ENCODE results near the gene FLOT1. TPM values are rescaled to one million over a fixed set of nuclear protein-coding genes. Genes with fewer than 3 reads are reported as not detected.
A peak's percentile ranks its signal among the peaks of the same experiment; 100 is the strongest.

FLOT1 gene
- total RNA-seq, 1 donor: 101 TPM

DNA sequence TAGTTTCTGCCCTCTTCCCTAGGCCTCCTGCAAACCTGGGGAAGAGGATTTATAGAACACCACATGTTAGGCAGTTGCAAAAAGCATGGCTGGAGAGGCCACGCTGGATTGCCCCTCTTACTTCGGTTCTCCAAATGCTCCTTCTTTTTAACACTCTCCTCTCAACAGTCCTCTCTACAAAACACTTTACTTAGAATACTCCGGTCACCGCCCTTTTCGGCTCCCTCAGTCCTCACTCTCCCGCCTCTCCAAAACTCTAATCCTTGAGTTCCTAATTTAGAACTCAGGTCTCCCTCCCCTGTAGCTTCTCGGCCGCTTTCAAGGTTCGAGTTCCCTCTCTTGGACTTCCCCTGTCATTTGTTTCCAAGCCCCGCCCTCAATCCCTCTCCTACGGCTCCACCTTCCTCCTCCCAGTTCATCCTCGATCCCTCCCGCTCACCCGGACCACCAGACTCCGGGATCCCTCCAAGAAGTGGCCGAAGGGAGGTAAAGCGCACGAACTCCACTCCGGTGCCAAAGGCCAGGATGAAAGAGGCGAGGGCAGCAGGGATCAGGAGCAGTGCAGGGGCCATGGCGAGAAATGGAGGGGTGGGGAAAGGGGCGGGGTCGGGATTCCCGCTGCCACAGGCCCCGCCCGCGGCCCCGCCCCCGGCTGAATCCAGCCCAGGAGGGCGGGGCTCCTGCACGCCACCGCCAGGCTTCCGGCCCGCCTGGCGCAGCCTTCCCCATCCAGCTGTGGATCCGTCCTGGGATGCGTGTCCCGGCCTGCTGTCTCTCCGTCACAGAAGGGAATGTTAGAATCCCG lies 51.9 kb downstream of the FLOT1 start, which contains the start of gene NRM:
Gene NRM, minus strand, starts transcription at position 582 of the 805 bp plus-strand sequence. Its CDS starts 10 bp downstream, at position 572.
- H3K4me1 ChIP-seq (ENCODE audit: insufficient read depth, low read length): peaks cover 35% of the 10 kb centered on the region
- H3K9me3 ChIP-seq (ENCODE audit: low read depth, low read length): no peaks in the 10 kb centered on the region
- DNase-seq (ENCODE audit: insufficient read length, low spot score, missing footprints): peak; percentile 96
- H3K27me3 ChIP-seq (ENCODE audit: insufficient read depth, low read length): no peaks in the 10 kb centered on the region
- H2AFZ ChIP-seq (ENCODE audit: low read length): peak within 1 kb of the TSS; percentile 95
- H3K4me3 ChIP-seq (ENCODE audit: insufficient read depth, low read length): peak within 1 kb of the TSS; percentile 85
- no peak for TF ChIP-seq CTCF (IDR thresholded peaks at IDR 0.05; ENCODE audit: extremely low read depth, low read depth, low read length)
- H3K79me2 ChIP-seq (ENCODE audit: insufficient read depth, low read length): peaks cover 36% of the 10 kb centered on the region
- peaks cover 7% of the 10 kb centered on the region for H4K20me1 ChIP-seq (ENCODE audit: insufficient read depth, low read length)
- H3K27ac ChIP-seq (ENCODE audit: low read depth, low read length): peak within 1 kb of the TSS; percentile 74
- H3K36me3 ChIP-seq (ENCODE audit: insufficient read depth, low read length): no peaks in the 10 kb centered on the region
- H3K4me2 ChIP-seq (ENCODE audit: insufficient read depth, low read length): peak within 1 kb of the TSS; percentile 81

DNA sequence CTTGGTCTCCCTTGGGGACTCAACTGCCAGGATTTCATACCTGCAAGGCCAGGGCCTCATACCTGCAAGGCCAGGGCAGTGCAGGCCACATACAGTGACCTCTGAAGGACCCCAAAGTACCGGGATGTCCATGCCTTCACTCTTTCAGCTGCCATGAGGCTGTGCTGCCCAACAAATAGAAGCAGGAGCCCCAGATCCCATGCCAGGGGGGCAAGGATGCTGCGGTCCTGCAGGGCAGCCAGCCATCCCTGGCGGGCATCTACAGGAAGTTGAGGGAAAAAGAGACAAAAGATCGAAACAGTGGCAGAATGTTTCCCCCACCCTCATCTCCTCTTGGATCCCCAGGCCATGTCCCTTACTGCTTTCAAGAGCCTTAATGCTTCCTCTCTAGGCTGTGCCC lies 52.5 kb downstream of the FLOT1 start:
- Histone ChIP-seq H3K36me3 (ENCODE audit: insufficient read depth, low read length) (peaks cover under 1% of the 10 kb centered on the region), H3K4me3 (ENCODE audit: insufficient read depth, low read length) (peak overlapping the region; percentile 85), H3K9me3 (ENCODE audit: low read depth, low read length) (no peaks in the 10 kb centered on the region), H3K4me1 (ENCODE audit: insufficient read depth, low read length) (peaks cover 34% of the 10 kb centered on the region), H3K27me3 (ENCODE audit: insufficient read depth, low read length) (no peaks in the 10 kb centered on the region), H3K27ac (ENCODE audit: low read depth, low read length) (peak overlapping the region; percentile 67), H4K20me1 (ENCODE audit: insufficient read depth, low read length) (peaks cover 13% of the 10 kb centered on the region), H2AFZ (ENCODE audit: low read length) (peak overlapping the region; percentile 95), H3K79me2 (ENCODE audit: insufficient read depth, low read length) (peaks cover 43% of the 10 kb centered on the region), H3K4me2 (ENCODE audit: insufficient read depth, low read length) (peak overlapping the region; percentile 81)
- DNase-seq (ENCODE audit: insufficient read length, low spot score, missing footprints): peak; percentile 55
- TF ChIP-seq CTCF (IDR thresholded peaks at IDR 0.05; ENCODE audit: extremely low read depth, low read depth, low read length): no peak

DNA sequence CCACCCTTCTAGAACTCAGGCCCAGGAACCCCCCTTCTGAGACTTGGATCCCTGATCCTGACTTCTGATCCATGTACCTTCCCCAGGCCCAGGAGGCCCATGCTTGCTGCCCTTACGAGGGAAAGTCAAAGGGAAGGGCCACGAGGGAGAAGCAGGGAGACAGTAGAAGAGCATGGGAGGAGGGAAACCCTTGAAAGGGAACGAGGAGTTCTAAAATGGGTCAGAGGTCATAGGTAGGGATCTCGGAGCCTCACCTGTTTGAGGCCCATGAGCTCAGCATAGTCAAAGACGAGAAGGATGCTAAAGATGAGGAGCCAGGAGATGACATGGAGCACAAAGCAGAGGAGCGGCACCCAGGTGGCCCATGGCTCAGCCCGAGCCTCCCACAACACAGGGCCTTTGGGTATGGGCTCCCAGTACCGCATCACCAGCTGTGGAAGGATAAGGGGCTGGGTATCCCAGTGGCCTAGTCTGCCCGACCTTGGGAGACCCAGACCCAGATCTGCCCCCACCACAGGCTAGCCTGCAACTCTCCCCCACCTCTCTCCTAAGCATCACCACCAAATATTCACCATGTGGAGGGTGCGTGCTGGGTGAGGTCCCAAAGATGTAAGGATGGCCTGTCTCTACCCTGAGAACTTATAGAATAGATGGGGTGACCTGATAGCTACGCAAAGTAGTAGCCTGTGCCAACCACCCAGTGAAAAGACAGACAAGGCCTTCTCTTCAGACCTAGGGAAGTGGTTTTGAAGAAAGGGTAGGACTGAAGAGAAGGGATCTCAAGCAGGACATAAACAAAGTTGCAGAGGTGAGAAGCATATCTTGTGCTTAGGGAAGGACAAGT lies 53.2 kb downstream of the FLOT1 start:
- peak overlapping the region; percentile 91 for H3K27ac ChIP-seq (ENCODE audit: low read depth, low read length)
- H2AFZ ChIP-seq (ENCODE audit: low read length): no peak overlapping the region
- no peak for TF ChIP-seq CTCF (IDR thresholded peaks at IDR 0.05; ENCODE audit: extremely low read depth, low read depth, low read length)

More for the DNA sequence above, 53.2 kb downstream of the FLOT1 start:
- no peak for DNase-seq (ENCODE audit: insufficient read length, low spot score, missing footprints)
- Histone ChIP-seq H3K79me2 (ENCODE audit: insufficient read depth, low read length) (peaks cover 50% of the 10 kb centered on the region), H4K20me1 (ENCODE audit: insufficient read depth, low read length) (peaks cover 18% of the 10 kb centered on the region), H3K4me2 (ENCODE audit: insufficient read depth, low read length) (peak overlapping the region; percentile 81), H3K27me3 (ENCODE audit: insufficient read depth, low read length) (no peaks in the 10 kb centered on the region), H3K36me3 (ENCODE audit: insufficient read depth, low read length) (peaks cover 4% of the 10 kb centered on the region), H3K4me3 (ENCODE audit: insufficient read depth, low read length) (no peak overlapping the region), H3K9me3 (ENCODE audit: low read depth, low read length) (no peaks in the 10 kb centered on the region), H3K4me1 (ENCODE audit: insufficient read depth, low read length) (peaks cover 36% of the 10 kb centered on the region)

Data from osteoblast (primary cell).